NCI-H1417 treated with DMSO at 0.1 percent for 48 hours (cell line): ENCODE data around the gene CMTM5.
"Not testable (repeated sequence)": the region's sequence is repeated elsewhere in the genome, so short reads cannot be mapped to it uniquely, and the experiment has no call there.

ENCODE experiments used
- DNase-seq: peaks from one replicate; lab custom pipeline; 2025; lab: John Stamatoyannopoulos, UW

CMTM5 gene

DNA sequence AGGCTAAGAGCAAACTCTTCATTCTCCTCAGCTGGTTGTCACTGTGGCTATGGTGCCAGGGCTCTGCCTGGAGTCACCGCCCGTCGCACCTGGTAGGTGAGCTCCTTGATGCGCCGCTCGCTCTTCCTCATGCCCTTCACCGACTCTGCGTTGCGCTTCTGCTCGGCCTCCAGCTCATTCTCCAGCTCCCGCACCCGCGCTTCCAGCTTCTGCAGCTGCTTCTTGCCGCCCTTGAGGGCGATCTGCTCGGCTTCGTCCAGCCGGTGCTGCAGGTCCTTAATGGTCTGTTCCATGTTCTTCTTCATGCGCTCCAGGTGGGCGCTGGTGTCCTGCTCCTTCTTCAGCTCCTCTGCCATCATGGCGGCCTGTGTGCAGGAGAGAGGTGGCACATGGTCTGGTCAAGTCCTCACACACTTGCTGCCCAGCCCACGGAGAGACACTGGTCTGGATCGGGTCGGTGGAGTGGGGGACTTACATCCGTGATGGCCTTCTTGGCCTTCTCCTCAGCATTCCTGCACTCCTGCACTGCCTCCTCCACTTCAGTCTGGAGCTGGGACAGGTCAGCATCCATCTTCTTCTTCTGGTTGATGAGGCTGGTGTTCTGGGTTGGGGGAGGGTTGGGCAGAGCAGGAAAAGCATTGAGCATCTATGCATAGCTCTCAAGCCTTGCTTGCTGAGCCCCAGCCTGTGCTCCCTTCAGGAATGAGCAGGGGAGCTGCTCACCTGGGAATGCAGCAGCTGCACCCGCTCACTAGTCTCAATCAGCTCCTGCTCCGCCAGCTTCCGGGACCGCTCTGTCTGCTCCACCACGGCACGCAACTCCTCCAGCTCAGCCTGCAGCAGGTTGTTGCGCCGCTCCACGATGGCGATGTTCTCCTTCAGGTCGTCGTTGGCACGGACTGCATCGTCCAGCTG is 38.3 kb downstream of the CMTM5 start:
- no peak for DNase-seq

DNA sequence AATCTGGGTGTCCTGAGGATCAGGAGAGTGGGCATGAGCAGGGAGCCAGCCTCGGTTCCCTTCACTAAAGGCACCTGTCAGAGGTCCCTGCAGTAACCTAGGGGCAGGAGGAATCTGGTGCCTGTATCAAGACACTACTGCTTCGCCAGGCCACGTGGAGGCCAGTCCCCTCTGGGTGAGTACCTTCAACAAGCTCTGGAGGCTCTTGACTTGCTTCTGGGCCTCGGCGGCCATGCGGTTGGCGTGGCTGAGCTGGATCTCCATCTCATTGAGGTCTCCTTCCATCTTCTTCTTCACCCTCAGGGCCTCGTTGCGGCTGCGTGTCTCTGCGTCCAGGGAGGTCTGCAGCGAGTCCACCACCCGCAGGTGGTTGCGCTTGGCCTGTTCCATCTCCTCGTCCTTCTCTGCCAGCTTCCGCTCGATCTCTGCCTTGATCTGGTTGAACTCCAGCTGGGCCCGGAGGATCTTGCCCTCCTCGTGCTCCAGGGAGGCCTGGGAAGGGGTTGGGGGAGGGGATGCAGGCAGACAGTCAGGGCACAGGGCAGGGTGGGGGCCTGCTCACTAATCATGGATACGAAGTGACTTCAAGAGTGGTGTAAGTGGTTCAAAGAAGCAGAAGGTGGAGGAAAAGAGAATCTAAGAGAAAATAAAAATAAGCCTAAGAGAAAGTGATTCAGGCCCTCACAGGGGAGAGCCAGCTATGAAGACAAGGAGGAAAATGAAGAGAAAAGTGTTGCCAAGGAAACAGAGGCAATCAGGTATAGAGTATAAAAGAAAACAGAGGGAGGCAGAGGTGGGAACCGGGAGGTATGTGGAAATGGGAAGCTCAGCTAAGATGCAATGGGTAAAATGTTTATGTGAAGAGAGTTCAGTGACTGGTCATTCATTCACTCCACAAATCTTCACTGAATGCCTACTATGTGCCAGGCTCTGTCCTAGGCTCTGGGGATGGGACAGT is 39.3 kb downstream of the CMTM5 start:
- no peak for DNase-seq

DNA sequence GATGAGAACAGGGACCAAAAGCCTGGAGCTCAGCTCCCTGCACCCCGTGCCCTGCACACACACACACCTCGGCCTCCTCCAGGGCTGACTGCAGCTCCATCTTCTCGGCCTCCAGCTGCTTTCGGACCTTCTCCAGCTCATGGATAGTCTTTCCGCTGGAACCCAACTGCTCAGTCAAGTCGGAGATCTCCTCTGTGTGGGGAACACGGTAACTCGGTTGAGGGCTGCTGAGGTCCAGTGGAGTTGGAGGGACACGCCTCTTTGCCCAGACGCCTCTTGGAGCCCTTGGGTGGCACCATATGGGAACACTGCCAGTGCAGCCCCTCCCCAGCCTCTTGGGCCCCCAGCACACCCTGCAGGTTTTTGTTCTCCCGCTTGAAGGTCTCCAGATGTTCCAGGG is 40.0 kb downstream of the CMTM5 start:
- DNase-seq, result no peak

DNA sequence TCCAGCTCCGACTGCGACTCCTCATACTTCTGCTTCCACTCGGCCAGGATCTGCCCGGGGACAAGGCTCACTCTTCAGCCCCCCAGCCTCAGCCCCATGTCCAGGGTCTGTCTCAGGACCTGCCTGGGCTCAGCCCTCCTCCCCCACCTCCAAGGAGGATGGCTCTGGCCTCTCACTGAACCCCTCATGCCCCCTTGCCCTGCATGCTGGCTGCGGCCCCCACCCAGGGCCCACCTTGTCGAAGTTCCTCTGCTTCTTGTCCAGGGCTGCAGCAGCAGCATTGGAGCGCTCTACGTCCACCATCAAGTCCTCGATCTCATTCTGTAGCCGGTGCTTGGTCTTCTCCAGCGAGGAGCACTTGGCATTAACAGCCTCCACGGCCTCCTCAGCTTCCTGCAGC is 40.4 kb downstream of the CMTM5 start:
- DNase-seq, result not testable (repeated sequence)

DNA sequence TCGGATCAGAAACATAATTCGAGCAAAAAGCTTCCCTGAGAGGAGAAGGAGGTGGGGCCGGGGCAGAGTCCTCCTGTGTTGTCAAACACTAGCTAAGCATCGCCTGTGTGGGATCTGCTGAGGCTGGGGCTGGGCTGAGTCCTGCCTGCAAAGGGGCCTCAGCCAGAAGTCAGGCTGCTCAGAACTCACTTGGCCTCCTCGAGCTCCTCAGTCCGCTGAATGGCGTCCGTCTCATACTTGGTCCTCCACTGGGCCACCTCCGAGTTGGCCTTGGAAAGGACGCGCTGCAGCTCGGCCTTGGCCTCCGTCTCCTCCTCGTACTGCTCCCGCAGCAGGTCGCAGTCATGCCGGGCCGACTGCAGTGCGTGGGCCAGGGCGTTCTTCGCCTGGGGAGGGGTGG is 41.2 kb downstream of the CMTM5 start:
- no peak for DNase-seq

DNA sequence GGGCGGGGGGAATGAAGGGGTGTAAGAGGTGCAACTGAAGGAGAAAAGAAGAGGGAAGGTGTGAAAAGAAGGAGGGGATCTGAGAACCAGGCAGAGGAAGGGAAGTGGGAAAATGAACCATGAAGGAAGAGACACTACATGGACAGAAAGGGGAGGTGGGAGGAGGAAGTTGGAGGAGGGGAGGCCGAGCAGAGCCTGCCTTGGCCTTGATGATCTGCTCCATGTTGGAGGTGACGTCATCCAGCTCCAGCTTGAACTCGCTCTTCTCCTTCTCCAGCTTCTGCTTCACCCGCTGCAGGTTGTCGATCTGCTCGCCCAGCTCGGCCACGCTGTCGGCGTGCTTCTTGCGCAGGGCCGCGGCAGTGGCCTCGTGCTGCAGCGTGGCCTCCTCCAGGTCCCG is 42.8 kb downstream of the CMTM5 start:
- not testable (repeated sequence) for DNase-seq

DNA sequence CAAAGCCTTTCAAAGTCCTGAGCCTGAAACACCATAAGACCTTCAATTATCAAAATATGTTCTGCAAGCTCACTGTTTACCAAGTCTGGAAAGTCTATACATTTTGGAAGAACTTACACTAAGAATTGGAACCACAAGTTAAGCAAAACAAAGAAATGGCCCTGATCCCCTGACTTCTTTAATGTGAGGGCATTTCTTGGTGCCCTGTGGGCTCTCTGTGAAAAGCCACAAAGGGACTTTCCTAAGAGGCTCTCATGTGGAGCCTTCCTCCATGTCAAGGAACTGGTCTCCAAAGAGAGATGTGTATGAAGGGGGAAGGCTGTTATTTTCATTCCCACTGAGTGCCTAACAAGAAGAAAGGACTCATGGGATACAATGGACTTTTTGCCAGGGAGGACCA is 44.7 kb downstream of the CMTM5 start:
- no peak for DNase-seq

DNA sequence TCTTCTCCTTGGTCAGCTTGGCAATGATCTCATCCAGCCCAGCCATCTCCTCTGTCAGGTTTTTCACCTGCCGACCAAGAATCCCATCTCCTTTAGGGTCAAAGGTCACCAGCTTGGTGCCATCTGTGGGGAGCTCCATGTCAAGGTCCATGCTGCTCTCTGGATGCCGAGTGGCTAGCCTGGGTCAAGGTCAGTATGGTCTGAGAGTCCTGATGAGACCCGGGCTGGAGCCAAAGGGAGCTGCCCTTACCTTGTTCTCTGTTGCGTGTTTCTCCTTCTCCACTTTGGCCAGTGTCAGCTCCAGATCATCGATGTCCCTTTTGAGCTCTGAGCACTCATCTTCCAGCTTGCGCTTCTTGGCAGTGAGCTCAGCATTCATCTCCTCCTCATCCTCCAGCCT is 46.8 kb downstream of the CMTM5 start:
- no peak for DNase-seq

DNA sequence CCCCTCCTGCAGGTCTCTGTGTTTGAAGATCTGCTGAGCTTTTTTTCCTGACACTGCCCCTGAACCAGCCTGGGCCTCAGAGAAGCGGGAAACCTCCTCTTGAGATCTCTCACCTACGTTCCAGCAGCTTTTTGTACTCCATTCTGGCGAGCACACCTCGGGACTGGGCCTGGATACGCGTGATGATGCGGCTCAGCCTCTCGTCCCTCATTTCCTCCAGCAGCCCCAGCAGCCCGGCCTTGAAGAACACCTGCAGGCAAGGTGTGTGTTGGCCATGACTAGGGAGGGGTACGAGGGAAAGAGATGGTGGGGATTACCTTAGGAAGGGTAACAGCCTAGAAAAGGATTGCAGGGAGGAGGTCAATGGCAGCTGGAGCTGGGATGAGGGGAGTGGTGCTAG is 48.3 kb downstream of the CMTM5 start:
- DNase-seq, result no peak

DNA sequence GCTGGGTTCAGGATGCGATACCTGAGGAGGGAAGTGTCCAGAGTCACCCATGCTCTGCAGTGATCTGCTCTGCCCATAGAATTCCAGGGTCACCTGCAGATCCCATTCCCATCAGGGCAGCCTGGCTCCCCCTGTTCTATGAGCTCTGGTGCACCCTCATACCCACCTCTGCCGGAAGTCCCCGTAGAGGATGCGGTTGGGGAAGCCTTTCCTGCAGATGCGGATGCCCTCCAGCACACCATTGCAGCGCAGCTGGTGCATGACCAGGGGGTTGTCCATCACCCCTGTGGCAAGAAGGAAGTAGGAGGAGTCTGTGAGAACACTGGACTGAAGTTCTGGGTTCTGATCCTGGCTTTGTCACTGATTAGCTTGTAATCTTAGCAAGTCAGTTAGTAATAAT is 49.0 kb downstream of the CMTM5 start:
- not testable (repeated sequence) for DNase-seq

DNA sequence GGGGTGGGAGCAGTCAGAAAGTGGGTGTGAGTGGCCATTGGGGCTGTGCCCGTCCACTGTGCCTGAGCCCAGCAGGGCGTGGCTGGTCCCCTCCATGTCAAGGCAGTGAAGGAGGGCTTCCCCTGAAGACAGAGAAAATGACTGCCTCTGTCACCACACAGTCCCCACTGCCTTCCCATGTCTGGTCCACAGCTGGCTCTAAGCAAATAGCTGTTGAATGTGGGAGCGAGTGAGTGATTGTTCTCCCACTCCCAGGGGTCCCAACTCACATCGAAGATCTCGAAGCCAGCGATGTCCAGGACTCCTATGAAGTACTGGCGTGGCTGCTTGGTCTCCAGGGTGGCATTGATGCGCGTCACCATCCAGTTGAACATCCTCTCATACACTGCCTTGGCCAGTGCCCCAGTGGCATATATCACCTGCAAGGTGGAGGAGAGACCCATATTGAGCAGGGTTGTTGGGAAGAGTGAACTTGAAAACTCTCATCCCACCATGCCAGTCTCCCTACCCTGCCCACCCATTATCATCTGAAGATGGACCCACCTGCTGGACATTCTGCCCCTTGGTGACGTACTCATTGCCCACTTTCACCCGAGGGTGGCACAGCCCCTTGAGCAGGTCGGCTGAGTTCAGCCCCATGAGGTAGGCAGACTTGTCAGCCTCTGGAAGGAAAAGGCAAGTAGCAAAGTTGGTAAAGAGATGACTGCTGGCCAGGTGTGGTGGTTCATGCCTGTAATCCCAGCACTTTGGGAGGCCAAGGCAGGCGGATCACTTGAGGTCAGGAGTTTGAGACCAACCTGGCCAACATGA is 52.0 kb downstream of the CMTM5 start:
- no peak for DNase-seq
